ENCODE data around the gene PLPPR3. TPM values are rescaled to one million over a fixed set of nuclear protein-coding genes. Genes with fewer than 3 reads are reported as not detected.

PLPPR3 gene
- total RNA-seq (2011; cell fraction: chromatin; rRNA removed; ENCODE audit: low replicate concordance): 6.7 and 37.1 TPM in 2 replicates
- total RNA-seq (2011; cell fraction: nucleolus; rRNA removed): 62.2 and 83.4 TPM in 2 replicates
- total RNA-seq (2011; cell fraction: nucleoplasm; rRNA removed): 28.0 and 30.4 TPM in 2 replicates
- 28.6 and 30.5 TPM in 2 replicates for total RNA-seq (2014; rRNA removed)
- 1.8 and 2.3 TPM in 2 replicates for total RNA-seq (2014; rRNA removed; fragmentation: Illumina TruSeq; extraction: Trizol)
- 8.6 and 10.1 TPM in 2 replicates for total RNA-seq (2015; rRNA removed; fragmentation: Illumina TruSeq; extraction: Trizol)
- 40.4 and 48.2 TPM in 2 replicates for total RNA-seq (2021)
- polyA plus RNA-seq (2011; rRNA removed): 12.8 and 19.0 TPM in 2 replicates
- 25.3 and 82.8 TPM in 2 replicates for polyA plus RNA-seq (2011; cell fraction: cytosol; rRNA removed)
- polyA plus RNA-seq (2011; cell fraction: nucleus; rRNA removed): 24.4 and 43.1 TPM in 2 replicates
- polyA plus RNA-seq (2012): 23.2 and 35.5 TPM in 2 replicates
- polyA plus RNA-seq (2014; fragmentation: Illumina TruSeq; extraction: Trizol): 2.2 and 7.8 TPM in 2 replicates
- polyA plus RNA-seq (2014; fragmentation: Nextera tagmentation; extraction: Ambion mirVana): under 1 TPM; 0.01 to 0.08 TPM
- 19.4 and 21.8 TPM in 2 replicates for polyA plus RNA-seq (2014; rRNA removed)
- 9.9 and 23.4 TPM in 2 replicates for polyA minus RNA-seq (2011; rRNA and poly(A)+ RNA removed)
- polyA minus RNA-seq (2011; cell fraction: cytosol; rRNA and poly(A)+ RNA removed): 46.2 and 51.7 TPM in 2 replicates
- polyA minus RNA-seq (2011; cell fraction: nucleus; rRNA and poly(A)+ RNA removed): 7.9 and 8.1 TPM in 2 replicates
- percentile 51 among the genes with signal in this experiment for Bru-seq, nascent RNA
- BruChase-seq, experiment 1, labeled RNA remaining after a 2-hour chase: percentile 47 among the genes with signal in this experiment
- BruChase-seq, experiment 2, labeled RNA remaining after a 6-hour chase: percentile 50 among the genes with signal in this experiment
- long read RNA-seq, experiment 1, transcript PLPPR3-204 (8 exons, 2,328 nt): major isoform, 31 of 171 reads
- long read RNA-seq, experiment 1, partial matches to known transcripts: 109 of 171 reads
- long read RNA-seq, experiment 1, other reads (novel, unspliced or antisense): 30 of 171 reads
- long read RNA-seq, experiment 2, transcript PLPPR3-204 (8 exons, 2,328 nt): major isoform, 15 of 41 reads
- long read RNA-seq, experiment 2, partial matches to known transcripts: 18 of 41 reads
- long read RNA-seq, experiment 2, other reads (novel, unspliced or antisense): 8 of 41 reads
- long read RNA-seq, experiment 3, partial matches to known transcripts: 0 of 1 reads
- long read RNA-seq, experiment 3, other reads (novel, unspliced or antisense): 1 of 1 reads

GRCh38 chr19:821825-822503 lies at the start of gene PLPPR3:
PLPPR3 (minus strand) TSS chr19:821955; CDS start chr19:821559, 396 bp downstream.
- peak within 1 kb of the TSS; percentile 68 for H2AFZ ChIP-seq (ENCODE audit: low read depth, low read length)
- FAIRE-seq (no peak), ATAC-seq (peak; percentile 64), DNase-seq (ENCODE audit: extremely low read depth in 1 of 4, low spot score in 3 of 4) (peak in 3 of 4 experiments; percentile 56 to 79 (median 70))
- ChIA-PET CTCF (ENCODE audit: low intra/inter-chr PET ratio) (no interaction called here), POLR2A (interaction anchor here (0.6 kb wide), 2 partner anchors 57 to 301 kb away, joined by 3 to 4 read pairs; no protein-coding TSS in a partner anchor)
- H4K20me1 ChIP-seq (replicated peaks; ENCODE audit: control insufficient read depth, insufficient read depth, low read length): no peaks in the 10 kb centered on the region
- BruUV-seq (replicated peaks): no TSS peak
- H3K4me3 ChIP-seq: peak within 1 kb of the TSS; percentile 85
- H3K27ac ChIP-seq (ENCODE audit: extremely low read depth, low read depth, low read length): peak within 1 kb of the TSS; percentile 83
- 1% methylated on average over 13 of the region's 86 CpGs for WGBS (ENCODE audit: insufficient coverage, low coverage, missing lambda C conversion rate)
- H3K9me3 ChIP-seq (replicated peaks; ENCODE audit: control insufficient read depth, insufficient read depth, low read depth, low read length): no peaks in the 10 kb centered on the region
- H3K27me3 ChIP-seq (ENCODE audit: control insufficient read depth in 2 of 2, insufficient read depth in 2 of 2, low read length in 2 of 2): no peaks in the 10 kb centered on the region
- peak within 1 kb of the TSS; percentile 62 to 93 for H3K9ac ChIP-seq (ENCODE audit: insufficient read depth in 1 of 2, low read depth in 2 of 2, low read length in 2 of 2)
- H3K36me3 ChIP-seq (ENCODE audit: control insufficient read depth, insufficient read depth, low read length): no peaks in the 10 kb centered on the region
- peaks cover 15 to 67% of the 10 kb centered on the region in 2 experiments for H3K4me1 ChIP-seq (replicated peaks in 1 of 2; ENCODE audit: control insufficient read depth in 2 of 2, insufficient read depth in 2 of 2, low read length in 2 of 2)
- in situ Hi-C loops (cut with MboI): no loop called here
- H3K4me2 ChIP-seq (ENCODE audit: insufficient read depth, low read length): peak within 1 kb of the TSS; percentile 71
- H3K9me1 ChIP-seq (ENCODE audit: control insufficient read depth, insufficient read depth, low read length): no peaks in the 10 kb centered on the region
- peaks cover 22% of the 10 kb centered on the region; the same call in 2 of the 3 replicates for H3K79me2 ChIP-seq (ENCODE audit: control insufficient read depth, insufficient read depth, low read length)
- intact Hi-C loops (cut with micrococcal nuclease): no loop called here
- TF ChIP-seq PRPF4 (IDR thresholded peaks at IDR 0.05; ENCODE audit: insufficient read depth, low read depth, low read length, poor library complexity, severe bottlenecking) (no peak), FUS (optimal IDR thresholded peaks at IDR 0.05; ENCODE audit: low read depth, low read length) (no peak), ZBTB7A (IDR thresholded peaks at IDR 0.05; ENCODE audit: borderline replicate concordance, control insufficient read depth, low read depth, low read length) (peak; percentile 100), JUNB (CRISPR knock-in tag; conservative IDR thresholded peaks at IDR 0.05) (no peak), FOXK2 (conservative IDR thresholded peaks at IDR 0.05 in 1 of 2, IDR thresholded peaks at IDR 0.05 in 1 of 2; ENCODE audit: low read depth in 2 of 2) (no peak), DNMT1 (IDR thresholded peaks at IDR 0.05) (no peak), FOXP4 (CRISPR knock-in tag; IDR thresholded peaks at IDR 0.05; ENCODE audit: borderline replicate concordance) (no peak), FOXM1 (IDR thresholded peaks at IDR 0.05; ENCODE audit: low read depth) (no peak), FOXM1 (CRISPR knock-in tag; IDR thresholded peaks at IDR 0.05; ENCODE audit: low read depth) (no peak), ZBED1 (IDR thresholded peaks at IDR 0.05) (no peak), COPS2 (conservative IDR thresholded peaks at IDR 0.05) (no peak), RBFOX2 (IDR thresholded peaks at IDR 0.05; ENCODE audit: low read depth, low read length) (0 out of 2 replicates have a peak, but pooled peaks have one; percentile 22), PHF20 (IDR thresholded peaks at IDR 0.05; ENCODE audit: partially characterized antibody) (no peak)
- TF ChIP-seq, protein P1, sequence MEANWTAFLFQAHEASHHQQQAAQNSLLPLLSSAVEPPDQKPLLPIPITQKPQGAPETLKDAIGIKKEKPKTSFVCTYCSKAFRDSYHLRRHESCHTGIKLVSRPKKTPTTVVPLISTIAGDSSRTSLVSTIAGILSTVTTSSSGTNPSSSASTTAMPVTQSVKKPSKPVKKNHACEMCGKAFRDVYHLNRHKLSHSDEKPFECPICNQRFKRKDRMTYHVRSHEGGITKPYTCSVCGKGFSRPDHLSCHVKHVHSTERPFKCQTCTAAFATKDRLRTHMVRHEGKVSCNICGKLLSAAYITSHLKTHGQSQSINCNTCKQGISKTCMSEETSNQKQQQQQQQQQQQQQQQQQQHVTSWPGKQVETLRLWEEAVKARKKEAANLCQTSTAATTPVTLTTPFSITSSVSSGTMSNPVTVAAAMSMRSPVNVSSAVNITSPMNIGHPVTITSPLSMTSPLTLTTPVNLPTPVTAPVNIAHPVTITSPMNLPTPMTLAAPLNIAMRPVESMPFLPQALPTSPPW (CRISPR knock-in tag; IDR thresholded peaks at IDR 0.05): peak; percentile 72

All from K562 (cell line).